Bronchial epithelial cell (primary cell): ENCODE data around the gene HOXB5. TPM values are rescaled to one million over a fixed set of nuclear protein-coding genes. Genes with fewer than 3 reads are reported as not detected.
A peak's percentile ranks its signal among the peaks of the same experiment; 100 is the strongest.

ENCODE experiments used
- DNase-seq: peaks from one replicate; pipeline ENCODE4 v3.0.0-alpha.2; 2010; ENCODE audit warnings: low read depth
- FAIRE-seq: peaks from 2 replicates; lab custom pipeline; 2011; peaks lifted over from hg19 to GRCh38; lab: Jason Lieb, UNC
- H3K27me3 ChIP-seq: 2 replicates; pipeline ENCODE4 v1.5.1; 2011; ENCODE audit warnings: low read length; ENCODE audit not compliant: control insufficient read depth, insufficient read depth
- H3K36me3 ChIP-seq: 2 replicates; pipeline ENCODE4 v1.5.1; 2011; ENCODE audit warnings: low read length; ENCODE audit not compliant: control insufficient read depth, insufficient read depth
- H3K4me3 ChIP-seq: 2 replicates; pipeline ENCODE4 v1.5.1; 2011; ENCODE audit warnings: mild to moderate bottlenecking, low read depth, low read length, control low read depth
- CTCF ChIP-seq: IDR thresholded peaks from 2 replicates; pipeline ENCODE4 v1.5.1; 2011; ENCODE audit warnings: mild to moderate bottlenecking, moderate library complexity, low read length, control low read depth, inconsistent platforms; ENCODE audit not compliant: insufficient read depth, severe bottlenecking
- total RNA-seq: library from RNA; depleted of rRNA; stranded (reverse); fragments of >200 nt; gene quantifications from 2 replicates; pipeline ENCODE4 v1.2.1, GENCODE V29; 2014

Gene HOXB5
- total RNA-seq, 1 donor from 2014 or later = not detected

GRCh38 chr17:48639982-48640857, 46.6 kb upstream of the HOXB5 start:
- FAIRE-seq = no peak
- Histone ChIP-seq H3K4me3 (no peak overlapping the region), H3K27me3 (peaks cover 84% of the 10 kb centered on the region), H3K36me3 (no peaks in the 10 kb centered on the region)
- DNase-seq = no peak
- TF ChIP-seq CTCF = no peak

- no peak for TF ChIP-seq CTCF
- DNase-seq = no peak
- Histone ChIP-seq H3K36me3 (no peaks in the 10 kb centered on the region), H3K4me3 (no peak overlapping the region), H3K27me3 (peaks cover 82% of the 10 kb centered on the region)
- peak; percentile 7 for FAIRE-seq
Measured at GRCh38 chr17:48639136-48639535, 45.6 kb upstream of the HOXB5 start.

GRCh38 chr17:48637323-48638260, 44.0 kb upstream of the HOXB5 start:
- no peak for FAIRE-seq
- Histone ChIP-seq H3K4me3 (no peak overlapping the region), H3K27me3 (peaks cover 82% of the 10 kb centered on the region), H3K36me3 (no peaks in the 10 kb centered on the region)
- peak; percentile 63 for DNase-seq
- no peak for TF ChIP-seq CTCF

GRCh38 chr17:48636177-48637018, 42.8 kb upstream of the HOXB5 start:
- FAIRE-seq = no peak
- peaks cover 85% of the 10 kb centered on the region for H3K27me3 ChIP-seq

More at GRCh38 chr17:48636177-48637018, 42.8 kb upstream of the HOXB5 start:
- Histone ChIP-seq H3K4me3 (no peak overlapping the region), H3K36me3 (no peaks in the 10 kb centered on the region)
- peak; percentile 10 for DNase-seq
- peak; percentile 51 for TF ChIP-seq CTCF
